CD8-positive, alpha-beta memory T cell (primary cell): ENCODE measurements around the gene SEMA6A. TPM values are rescaled to one million over a fixed set of nuclear protein-coding genes. Genes with fewer than 3 reads are reported as not detected.

Experiments
- CTCF ChIA-PET: fragments of 350-600 bp; sonication (Branson Sonifier 250); formaldehyde crosslinking; loops from one replicate; lab custom pipeline; 2021; ENCODE audit warnings: antibody characterized with exemption; lab: Charles Lee
- POLR2A ChIA-PET: fragments of 350-600 bp; sonication (Branson Sonifier 250); formaldehyde crosslinking; loops from one replicate; lab custom pipeline; 2021; ENCODE audit warnings: antibody characterized with exemption; lab: Charles Lee
- DNase-seq, 5 donors: peaks; one replicate each; pipeline versions ENCODE4 v3.0.0 to v3.0.0-alpha.2; 2020 to 2022; ENCODE audit warnings: mixed read lengths in 1 of 5
- H3K27ac ChIP-seq: one replicate; pipeline ENCODE4 v1.7.0; 2013; ENCODE audit warnings: low read depth, mild to moderate bottlenecking, low read length, moderate library complexity
- H3K27me3 ChIP-seq: 2 replicates; pipeline ENCODE4 v1.7.0; 2013; ENCODE audit warnings: low read length, mild to moderate bottlenecking; ENCODE audit not compliant: insufficient read depth, poor library complexity, severe bottlenecking
- H3K36me3 ChIP-seq: 2 replicates; pipeline ENCODE4 v1.7.0; 2013; ENCODE audit warnings: mild to moderate bottlenecking, low read length, moderate library complexity; ENCODE audit not compliant: insufficient read depth
- H3K4me1 ChIP-seq: 2 replicates; pipeline ENCODE4 v1.7.0; 2013; ENCODE audit warnings: mild to moderate bottlenecking, low read length, moderate library complexity; ENCODE audit not compliant: insufficient read depth
- H3K4me3 ChIP-seq: 2 replicates; pipeline ENCODE4 v1.7.0; 2013; ENCODE audit warnings: mild to moderate bottlenecking, low read length
- H3K9me3 ChIP-seq: 2 replicates; pipeline ENCODE4 v1.7.0; 2013; ENCODE audit warnings: mild to moderate bottlenecking, low read length
- H3K27ac Mint-ChIP-seq, 8 donors: one replicate each; pipeline ENCODE4 v1.8.0; 2020 to 2021; ENCODE audit warnings: mixed read lengths in 8 of 8, mild to moderate bottlenecking in 6 of 8, inconsistent platforms in 3 of 8, moderate library complexity in 3 of 8
- H3K27me3 Mint-ChIP-seq, 2 donors: one replicate each; pipeline ENCODE4 v1.8.0; 2020 to 2021; ENCODE audit warnings: mixed read lengths in 2 of 2, mild to moderate bottlenecking in 1 of 2, moderate library complexity in 1 of 2
- H3K36me3 Mint-ChIP-seq, 3 donors: one replicate each; pipeline ENCODE4 v1.8.0; 2020 to 2021; ENCODE audit warnings: mixed read lengths in 3 of 3, inconsistent platforms in 1 of 3, mild to moderate bottlenecking in 1 of 3
- H3K4me1 Mint-ChIP-seq, 3 donors: one replicate each; pipeline ENCODE4 v1.8.0; 2020 to 2021; ENCODE audit warnings: mixed read lengths in 3 of 3, inconsistent platforms in 1 of 3, mild to moderate bottlenecking in 1 of 3
- H3K4me3 Mint-ChIP-seq, 7 donors: one replicate each; pipeline ENCODE4 v1.8.0; 2020 to 2021; ENCODE audit warnings: mixed read lengths in 7 of 7, mild to moderate bottlenecking in 6 of 7, moderate library complexity in 4 of 7, inconsistent platforms in 2 of 7
- H3K9me3 Mint-ChIP-seq, 5 donors: one replicate each; pipeline ENCODE4 v1.8.0; 2020 to 2022; ENCODE audit warnings: mixed read lengths in 5 of 5, mild to moderate bottlenecking in 3 of 5, moderate library complexity in 2 of 5, inconsistent platforms in 1 of 5
- polyA plus RNA-seq: library from polyadenylated mRNA; unstranded; fragments of 300-500 nt; fragmentation: Illumina TruSeq; gene quantifications from one replicate; pipeline ENCODE4 v1.2.3, GENCODE V29; 2021
- total RNA-seq, 2 experiments: library from RNA; stranded (reverse); gene quantifications; one replicate each; pipeline ENCODE4 v1.2.3, GENCODE V29; 2021

The SEMA6A gene
- total and polyA plus RNA-seq, 3 experiments from 2014 or later: 0.49 TPM; not detected in 2

DNA sequence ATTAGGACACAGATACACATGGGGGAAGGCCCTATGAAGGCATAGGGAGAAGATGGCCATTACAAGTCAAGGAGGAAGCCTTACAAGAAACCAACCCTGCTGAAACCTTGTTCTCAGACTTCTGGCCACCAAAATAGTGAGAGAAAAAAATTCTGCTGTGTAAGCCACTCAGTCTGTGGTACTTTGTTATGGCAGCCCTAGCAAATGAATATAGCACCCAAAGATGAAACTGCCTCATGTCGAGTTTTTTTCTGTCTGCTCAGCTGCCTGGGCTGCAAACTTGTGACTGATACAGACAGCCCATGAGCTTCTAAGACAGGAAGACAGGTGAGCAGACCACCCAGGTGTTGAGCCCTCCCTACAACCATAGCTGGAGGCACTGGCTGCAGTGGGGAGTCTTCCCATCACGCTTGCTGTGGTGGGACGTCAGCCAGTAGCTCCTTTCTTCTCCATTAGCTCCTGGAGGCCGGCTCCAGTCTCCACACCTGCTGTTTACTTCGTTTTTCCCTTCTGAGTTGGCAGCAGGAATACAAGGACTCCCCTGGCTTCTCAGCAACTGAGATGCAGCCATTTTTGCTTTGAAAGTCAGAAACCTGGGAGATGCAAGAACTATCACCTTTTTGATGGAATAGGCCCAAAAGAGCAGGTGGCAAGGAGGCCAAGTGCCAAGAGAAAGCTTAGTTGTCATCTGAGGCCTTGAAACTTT lies 164.9 kb downstream of the SEMA6A start:
- CTCF ChIA-PET: no interaction called here
- no peaks in the 10 kb centered on the region for H3K27me3 ChIP-seq
- H3K36me3 Mint-ChIP-seq: peaks cover 3 to 33% (median 29%) of the 10 kb centered on the region in 3 donors

DNA sequence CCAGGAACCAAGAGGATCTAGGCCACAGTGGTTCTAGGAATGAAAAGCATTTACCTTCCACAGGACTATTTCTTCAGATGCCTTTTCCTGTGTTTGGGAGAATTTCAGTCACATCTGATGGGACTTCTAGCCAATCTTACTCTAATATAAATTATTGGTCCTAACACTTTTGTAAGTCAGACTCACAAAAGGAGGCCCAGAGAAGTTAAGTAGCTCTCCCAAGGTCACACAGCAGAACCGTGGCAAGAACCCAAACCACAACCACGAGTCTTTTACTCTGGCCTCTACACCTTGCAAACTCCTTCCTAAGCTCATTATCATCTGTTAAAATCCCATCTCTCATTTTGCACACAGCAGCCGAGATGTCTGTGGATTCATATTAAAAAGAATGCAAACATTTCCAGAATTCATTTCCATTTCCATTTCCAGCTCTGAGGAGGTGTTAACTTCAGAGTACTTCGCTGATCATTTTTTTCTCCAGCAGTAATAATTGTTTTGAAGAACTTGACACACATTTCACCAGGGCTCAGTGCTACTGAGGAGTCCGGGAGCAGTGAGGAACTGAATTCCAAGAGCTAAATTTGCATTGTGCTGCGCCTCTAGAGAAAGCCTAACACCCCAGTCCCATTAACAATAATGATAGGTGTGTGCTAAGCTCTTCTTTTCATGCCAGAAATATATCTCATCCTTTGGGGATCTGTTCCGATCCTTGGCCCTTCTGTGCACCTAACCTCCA lies 168.1 kb downstream of the SEMA6A start:
- Histone ChIP-seq H3K27ac (no peak overlapping the region), H3K4me3 (no peak overlapping the region), H3K9me3 (no peaks in the 10 kb centered on the region), H3K27me3 (no peaks in the 10 kb centered on the region), H3K4me1 (no peaks in the 10 kb centered on the region), H3K36me3 (no peaks in the 10 kb centered on the region)
- H3K4me3 Mint-ChIP-seq: no peak overlapping the region
- no peaks in the 10 kb centered on the region for H3K27me3 Mint-ChIP-seq
- H3K4me1 Mint-ChIP-seq: no peaks in the 10 kb centered on the region
- POLR2A ChIA-PET: no interaction called here
- no peaks in the 10 kb centered on the region for H3K9me3 Mint-ChIP-seq
- no peak overlapping the region for H3K27ac Mint-ChIP-seq
- peaks cover 0 to 32% (median 19%) of the 10 kb centered on the region in 3 donors for H3K36me3 Mint-ChIP-seq
- no peak for DNase-seq
- CTCF ChIA-PET: interaction anchor here (1.5 kb wide), 1 partner anchor 9 kb away, joined by 3 read pairs; no protein-coding TSS in a partner anchor

More for the DNA sequence above, 164.9 kb downstream of the SEMA6A start:
- Mint-ChIP-seq H3K27me3 (no peaks in the 10 kb centered on the region), H3K4me3 (no peak overlapping the region), H3K27ac (no peak overlapping the region), H3K4me1 (no peaks in the 10 kb centered on the region), H3K9me3 (no peaks in the 10 kb centered on the region)
- Histone ChIP-seq H3K27ac (no peak overlapping the region), H3K9me3 (no peaks in the 10 kb centered on the region), H3K4me3 (no peak overlapping the region), H3K4me1 (no peaks in the 10 kb centered on the region), H3K36me3 (no peaks in the 10 kb centered on the region)
- DNase-seq: no peak
- POLR2A ChIA-PET: no interaction called here

DNA sequence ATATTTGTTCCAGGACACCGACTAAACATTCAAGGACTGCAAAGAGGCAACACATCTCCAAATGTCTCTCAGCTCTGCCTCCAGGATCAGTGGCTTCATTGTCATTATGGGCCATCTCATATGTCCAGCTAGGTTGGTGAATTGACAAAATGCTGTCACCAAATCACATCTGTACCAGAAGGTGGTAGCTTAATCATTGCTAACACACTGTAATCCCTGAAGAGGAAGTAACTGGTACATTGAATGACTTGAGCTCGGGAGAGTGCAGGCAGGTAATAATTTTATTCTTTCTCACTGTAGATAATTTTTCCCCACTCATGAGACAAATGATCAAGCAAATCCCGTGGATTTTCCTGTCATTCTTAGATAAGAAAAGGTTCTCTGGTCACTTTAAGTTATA lies 169.8 kb downstream of the SEMA6A start:
- Mint-ChIP-seq H3K4me1 (no peaks in the 10 kb centered on the region), H3K27me3 (no peaks in the 10 kb centered on the region), H3K4me3 (no peak overlapping the region), H3K27ac (no peak overlapping the region), H3K36me3 (peaks cover 0 to 39% (median 25%) of the 10 kb centered on the region in 3 donors), H3K9me3 (no peaks in the 10 kb centered on the region)
- ChIA-PET CTCF (no interaction called here), POLR2A (no interaction called here)
- H3K4me3 ChIP-seq: no peak overlapping the region
- no peaks in the 10 kb centered on the region for H3K4me1 ChIP-seq
- no peaks in the 10 kb centered on the region for H3K9me3 ChIP-seq
- H3K27me3 ChIP-seq: no peaks in the 10 kb centered on the region
- DNase-seq: no peak
- no peak overlapping the region for H3K27ac ChIP-seq
- H3K36me3 ChIP-seq: no peaks in the 10 kb centered on the region

DNA sequence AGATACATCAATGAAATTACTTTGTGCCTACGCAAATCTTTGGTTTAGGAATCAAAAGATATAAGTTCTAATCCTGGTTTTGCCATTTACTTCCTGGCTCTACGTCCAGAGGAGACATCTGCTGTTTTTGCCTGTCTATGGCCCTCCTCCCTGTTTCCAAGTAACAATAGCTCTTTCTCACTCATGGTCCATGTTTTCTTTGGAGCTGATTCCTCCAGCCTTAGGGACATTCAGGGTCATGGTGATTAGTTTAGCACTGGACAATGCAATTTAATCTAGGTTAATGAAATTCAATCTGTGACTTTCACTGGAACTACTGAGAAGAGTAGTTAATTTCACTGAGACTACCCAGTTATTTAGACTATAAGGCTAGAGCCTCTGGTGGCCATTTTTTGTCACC lies 170.6 kb downstream of the SEMA6A start:
- Histone ChIP-seq H3K27ac (no peak overlapping the region), H3K4me1 (no peaks in the 10 kb centered on the region), H3K36me3 (no peaks in the 10 kb centered on the region), H3K9me3 (no peaks in the 10 kb centered on the region), H3K27me3 (no peaks in the 10 kb centered on the region), H3K4me3 (no peak overlapping the region)
- Mint-ChIP-seq H3K36me3 (peaks cover 4 to 47% (median 30%) of the 10 kb centered on the region in 3 donors), H3K9me3 (no peaks in the 10 kb centered on the region), H3K27me3 (no peaks in the 10 kb centered on the region), H3K27ac (no peak overlapping the region), H3K4me1 (no peaks in the 10 kb centered on the region), H3K4me3 (no peak overlapping the region)
- ChIA-PET CTCF (no interaction called here), POLR2A (no interaction called here)
- no peak for DNase-seq

DNA sequence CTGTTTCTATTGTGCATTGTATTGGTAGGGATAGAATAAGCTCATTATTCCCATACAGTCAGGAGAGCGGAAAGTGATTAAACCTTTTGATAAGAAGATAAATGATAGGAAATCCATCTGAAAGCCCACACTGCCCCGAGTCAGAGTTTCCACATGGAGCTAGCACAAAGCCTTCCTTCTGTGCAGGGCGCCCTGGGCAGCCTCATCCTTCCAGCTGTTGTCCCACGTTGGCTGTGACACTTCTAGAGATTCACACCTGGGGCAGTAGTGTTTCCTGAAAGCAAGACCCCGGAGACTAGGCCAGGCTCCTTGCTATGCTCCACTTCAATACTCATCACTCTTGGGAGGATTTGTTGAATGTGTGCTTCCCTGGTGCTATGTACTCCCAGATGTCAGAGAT lies 172.4 kb downstream of the SEMA6A start:
- Mint-ChIP-seq H3K27me3 (no peaks in the 10 kb centered on the region), H3K9me3 (no peaks in the 10 kb centered on the region), H3K36me3 (peaks cover 4 to 48% (median 27%) of the 10 kb centered on the region in 3 donors), H3K4me1 (no peaks in the 10 kb centered on the region), H3K27ac (no peak overlapping the region), H3K4me3 (no peak overlapping the region)
- CTCF ChIA-PET: no interaction called here
- Histone ChIP-seq H3K4me3 (no peak overlapping the region), H3K27ac (no peak overlapping the region), H3K4me1 (no peaks in the 10 kb centered on the region), H3K27me3 (no peaks in the 10 kb centered on the region), H3K9me3 (no peaks in the 10 kb centered on the region), H3K36me3 (no peaks in the 10 kb centered on the region)
- DNase-seq: no peak
- POLR2A ChIA-PET: no interaction called here

DNA sequence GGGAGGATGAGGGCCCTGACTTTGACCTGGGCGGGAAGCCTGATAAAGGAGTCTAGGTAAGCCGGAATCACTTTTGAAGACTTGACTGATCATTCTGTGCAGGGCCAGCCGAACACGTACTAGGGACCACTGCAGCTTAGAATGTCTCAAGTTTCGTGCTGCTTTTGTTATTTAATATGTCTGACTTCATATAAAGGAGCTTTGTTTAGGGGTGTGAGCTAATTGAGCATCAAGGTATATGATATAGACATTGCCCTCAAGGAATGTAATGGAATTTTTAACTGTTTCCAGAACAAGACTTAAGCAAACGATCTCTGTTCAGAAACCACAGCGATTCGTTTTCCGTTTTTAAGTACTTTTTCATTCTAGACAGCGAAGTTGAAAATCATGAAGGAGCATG lies 173.0 kb downstream of the SEMA6A start:
- no peaks in the 10 kb centered on the region for H3K9me3 ChIP-seq
- ChIA-PET CTCF (no interaction called here), POLR2A (no interaction called here)
- peaks cover 4 to 45% (median 27%) of the 10 kb centered on the region in 3 donors for H3K36me3 Mint-ChIP-seq
- DNase-seq: no peak
- peak overlapping the region in 1 of 8 donors; percentile 8 for H3K27ac Mint-ChIP-seq
- no peak overlapping the region for H3K27ac ChIP-seq
- H3K9me3 Mint-ChIP-seq: no peaks in the 10 kb centered on the region
- H3K4me1 ChIP-seq: no peaks in the 10 kb centered on the region
- no peaks in the 10 kb centered on the region for H3K27me3 Mint-ChIP-seq
- no peaks in the 10 kb centered on the region for H3K4me1 Mint-ChIP-seq
- H3K27me3 ChIP-seq: no peaks in the 10 kb centered on the region
- no peaks in the 10 kb centered on the region for H3K36me3 ChIP-seq
- no peak overlapping the region for H3K4me3 ChIP-seq
- H3K4me3 Mint-ChIP-seq: no peak overlapping the region

DNA sequence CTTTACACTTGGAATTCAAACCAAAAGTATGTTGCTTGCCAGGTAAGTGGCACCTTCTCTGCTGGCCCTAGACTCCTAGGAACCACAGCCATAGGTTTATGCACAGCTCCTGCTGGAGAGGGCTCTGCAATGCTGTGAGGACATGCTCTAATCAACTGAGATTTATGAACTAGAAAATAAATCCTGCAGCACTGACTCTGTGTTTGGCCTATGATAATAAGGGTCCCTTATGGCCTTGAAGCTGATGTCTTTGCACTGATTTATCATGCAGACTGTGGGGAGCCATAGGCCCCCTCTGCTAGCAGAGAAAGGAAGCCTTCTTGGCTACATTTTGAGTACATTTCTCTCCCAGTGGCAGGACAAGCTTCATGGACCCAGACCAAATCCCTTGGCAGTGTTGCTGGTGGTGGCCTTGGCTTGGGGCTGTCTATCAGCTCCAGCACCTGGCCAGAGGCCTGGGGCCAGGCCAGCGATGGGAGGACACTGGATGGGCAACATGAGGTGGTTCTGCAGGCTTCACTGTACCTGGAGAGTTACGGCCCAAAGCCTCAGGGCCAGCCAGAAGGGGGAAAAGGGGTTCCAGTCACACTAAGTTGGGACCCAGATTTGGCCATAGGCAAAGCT lies 178.0 kb downstream of the SEMA6A start:
- POLR2A ChIA-PET: no interaction called here

More for the DNA sequence above, 178.0 kb downstream of the SEMA6A start:
- Histone ChIP-seq H3K9me3 (no peaks in the 10 kb centered on the region), H3K4me1 (no peaks in the 10 kb centered on the region), H3K36me3 (no peaks in the 10 kb centered on the region), H3K27ac (no peak overlapping the region), H3K4me3 (no peak overlapping the region), H3K27me3 (no peaks in the 10 kb centered on the region)
- Mint-ChIP-seq H3K9me3 (peaks cover 0 to 2% (median 0%) of the 10 kb centered on the region in 5 donors), H3K4me3 (no peak overlapping the region), H3K4me1 (no peaks in the 10 kb centered on the region), H3K27ac (peak overlapping the region in 1 of 8 donors; percentile 24), H3K36me3 (peaks cover 6 to 34% (median 18%) of the 10 kb centered on the region in 3 donors), H3K27me3 (peaks cover 0 to 1% of the 10 kb centered on the region in 2 donors)
- CTCF ChIA-PET: no interaction called here
- no peak for DNase-seq
